DMS53 treated with DMSO at 0.1 percent for 48 hours (cell line): ENCODE measurements around the gene PPP1R12C.

ENCODE experiments used
- DNase-seq: peaks from one replicate; lab custom pipeline; 2025; ENCODE audit not compliant: unreplicated experiment; lab: John Stamatoyannopoulos, UW

PPP1R12C gene

GRCh38 chr19:55091126-55091910 is 26.1 kb downstream of the PPP1R12C start:
- DNase-seq = no peak

- no peak for DNase-seq
Measured at GRCh38 chr19:55090564-55090963, 26.9 kb downstream of the PPP1R12C start.

- no peak for DNase-seq
Measured at GRCh38 chr19:55089342-55089944, 28.0 kb downstream of the PPP1R12C start.

GRCh38 chr19:55088543-55089341 is 28.7 kb downstream of the PPP1R12C start:
- DNase-seq = peak; percentile 47

- DNase-seq = no peak
Measured at GRCh38 chr19:55088021-55088451, 29.4 kb downstream of the PPP1R12C start.

GRCh38 chr19:55087542-55087901 is 29.9 kb downstream of the PPP1R12C start:
- DNase-seq = no peak

- DNase-seq = peak; percentile 42
Measured at GRCh38 chr19:55086730-55087541, 30.5 kb downstream of the PPP1R12C start.

GRCh38 chr19:55085923-55086715 is 31.3 kb downstream of the PPP1R12C start:
- no peak for DNase-seq

GRCh38 chr19:55084416-55084815 is 33.0 kb downstream of the PPP1R12C start:
- no peak for DNase-seq

GRCh38 chr19:55083004-55083850 is 34.2 kb downstream of the PPP1R12C start:
- no peak for DNase-seq

- DNase-seq = no peak
Measured at GRCh38 chr19:55082020-55082851, 35.2 kb downstream of the PPP1R12C start.

- DNase-seq = no peak
Measured at GRCh38 chr19:55081770-55082019, 35.7 kb downstream of the PPP1R12C start.

GRCh38 chr19:55080968-55081769 is 36.3 kb downstream of the PPP1R12C start:
- peak; percentile 39 for DNase-seq

- peak; percentile 55 for DNase-seq
Measured at GRCh38 chr19:55080121-55080967, 37.1 kb downstream of the PPP1R12C start.

- no peak for DNase-seq
Measured at GRCh38 chr19:55079400-55080038, 37.9 kb downstream of the PPP1R12C start.

- no peak for DNase-seq
Measured at GRCh38 chr19:55078996-55079395, 38.4 kb downstream of the PPP1R12C start.
